ENCODE measurements around the gene ARSB.

The ARSB gene

DNA sequence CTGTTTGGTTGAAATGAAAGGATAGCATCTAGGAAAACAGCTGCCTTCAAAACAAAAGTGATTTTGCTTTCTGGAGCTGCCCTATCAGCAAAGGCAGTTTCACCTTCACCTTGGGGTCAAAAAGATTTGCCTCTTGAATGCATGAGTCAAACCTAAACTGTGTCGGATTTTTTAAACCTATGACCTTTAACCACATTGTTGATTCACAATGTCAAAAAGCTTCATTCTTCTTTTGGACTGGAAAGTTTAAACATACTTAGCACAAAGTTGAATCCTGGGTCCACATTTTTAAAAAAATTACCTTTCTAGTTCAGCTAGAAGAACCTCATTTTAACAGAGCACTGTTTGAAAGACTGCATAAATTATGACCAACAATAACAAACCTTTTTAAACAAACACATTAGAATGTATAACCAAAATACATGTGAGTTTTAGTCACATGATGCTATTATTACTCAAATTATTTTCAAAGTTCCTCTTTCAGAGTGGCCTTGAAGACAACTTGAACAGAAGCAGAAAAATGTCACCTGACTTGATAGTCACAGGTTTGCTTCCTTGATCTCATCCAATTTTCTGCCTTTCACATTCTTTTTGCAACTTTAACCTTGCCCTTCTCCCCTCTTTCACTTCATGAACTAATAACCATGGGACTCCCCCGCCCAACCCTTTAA is 226.8 kb downstream of the ARSB start:
- Histone ChIP-seq H3K4me3 (ENCODE audit: low read depth, low read length) (no peak overlapping the region), H3K9ac (ENCODE audit: low read depth, low read length) (no peak overlapping the region), H3K9me3 (ENCODE audit: control insufficient read depth, insufficient read depth, low read length) (no peaks in the 10 kb centered on the region), H3K27ac (ENCODE audit: low read depth, low read length) (no peak overlapping the region), H3K4me1 (ENCODE audit: control insufficient read depth, insufficient read depth, low read length) (no peaks in the 10 kb centered on the region), H3K27me3 (ENCODE audit: control insufficient read depth, insufficient read depth, low read length) (no peaks in the 10 kb centered on the region), H3K36me3 (ENCODE audit: control insufficient read depth, insufficient read depth, low read length) (no peaks in the 10 kb centered on the region)

DNA sequence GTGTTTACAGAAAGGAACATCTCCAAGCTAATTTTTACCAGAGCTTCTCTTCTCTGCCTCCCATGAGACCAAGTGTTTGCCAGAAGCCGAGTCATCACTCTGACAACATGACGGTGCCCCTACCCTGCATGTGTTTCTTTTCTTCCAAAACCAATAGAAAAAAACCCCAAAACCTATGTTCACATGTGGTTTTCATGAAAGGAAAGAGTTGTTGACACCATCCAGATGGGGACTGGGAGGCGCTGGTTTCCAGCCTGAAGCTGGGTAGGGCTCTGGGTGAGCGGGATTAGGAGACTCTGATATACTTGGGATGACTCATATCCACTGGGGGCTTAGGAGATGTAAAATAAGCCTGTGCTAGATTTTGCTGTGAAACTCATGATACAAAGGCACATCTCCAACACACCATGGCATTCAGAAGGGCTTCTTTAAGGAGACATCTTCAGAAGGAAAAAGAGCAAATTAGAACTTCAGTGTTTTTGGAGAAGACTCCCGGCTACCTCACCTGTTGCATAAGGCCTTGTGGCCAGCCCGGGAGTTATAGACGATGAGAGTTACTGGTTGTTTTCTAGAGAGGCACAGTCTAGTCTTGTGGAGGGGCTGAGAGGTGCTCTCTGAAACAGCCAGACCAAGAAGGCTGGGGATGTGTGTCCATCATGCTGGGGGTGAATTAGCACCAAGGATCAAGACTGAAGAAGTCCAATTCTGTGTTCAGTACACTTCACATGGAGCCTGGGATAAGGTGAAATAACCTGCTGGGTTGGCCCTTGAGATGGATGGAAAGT is 227.6 kb downstream of the ARSB start:
- Histone ChIP-seq H3K27me3 (ENCODE audit: control insufficient read depth, insufficient read depth, low read length) (no peaks in the 10 kb centered on the region), H3K36me3 (ENCODE audit: control insufficient read depth, insufficient read depth, low read length) (no peaks in the 10 kb centered on the region), H3K9ac (ENCODE audit: low read depth, low read length) (no peak overlapping the region), H3K27ac (ENCODE audit: low read depth, low read length) (no peak overlapping the region), H3K4me3 (ENCODE audit: low read depth, low read length) (no peak overlapping the region), H3K4me1 (ENCODE audit: control insufficient read depth, insufficient read depth, low read length) (no peaks in the 10 kb centered on the region), H3K9me3 (ENCODE audit: control insufficient read depth, insufficient read depth, low read length) (no peaks in the 10 kb centered on the region)

DNA sequence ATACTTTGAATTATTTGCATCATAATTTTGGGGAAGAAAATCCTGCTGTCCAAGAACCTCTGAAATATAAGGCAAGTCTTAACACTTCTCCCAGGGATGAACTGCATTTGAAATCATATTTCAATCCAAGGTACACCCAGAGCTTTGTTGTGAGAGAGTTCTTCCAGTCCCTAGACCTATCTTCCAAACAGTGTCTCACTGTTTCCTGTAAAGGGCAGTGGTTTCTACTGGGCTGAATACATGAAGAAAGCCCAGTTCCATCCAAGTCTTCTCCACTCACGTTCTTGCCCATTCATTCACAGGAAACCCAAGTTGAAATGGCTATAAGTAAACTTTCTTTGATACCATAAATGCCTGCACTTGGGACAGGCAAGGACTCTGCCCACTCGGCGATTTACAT is 228.3 kb downstream of the ARSB start:
- no peaks in the 10 kb centered on the region for H3K9me3 ChIP-seq (ENCODE audit: control insufficient read depth, insufficient read depth, low read length)
- H3K27ac ChIP-seq (ENCODE audit: low read depth, low read length) = no peak overlapping the region
- H3K4me3 ChIP-seq (ENCODE audit: low read depth, low read length) = no peak overlapping the region
- H3K4me1 ChIP-seq (ENCODE audit: control insufficient read depth, insufficient read depth, low read length) = no peaks in the 10 kb centered on the region
- H3K9ac ChIP-seq (ENCODE audit: low read depth, low read length) = no peak overlapping the region
- H3K27me3 ChIP-seq (ENCODE audit: control insufficient read depth, insufficient read depth, low read length) = no peaks in the 10 kb centered on the region
- no peaks in the 10 kb centered on the region for H3K36me3 ChIP-seq (ENCODE audit: control insufficient read depth, insufficient read depth, low read length)

DNA sequence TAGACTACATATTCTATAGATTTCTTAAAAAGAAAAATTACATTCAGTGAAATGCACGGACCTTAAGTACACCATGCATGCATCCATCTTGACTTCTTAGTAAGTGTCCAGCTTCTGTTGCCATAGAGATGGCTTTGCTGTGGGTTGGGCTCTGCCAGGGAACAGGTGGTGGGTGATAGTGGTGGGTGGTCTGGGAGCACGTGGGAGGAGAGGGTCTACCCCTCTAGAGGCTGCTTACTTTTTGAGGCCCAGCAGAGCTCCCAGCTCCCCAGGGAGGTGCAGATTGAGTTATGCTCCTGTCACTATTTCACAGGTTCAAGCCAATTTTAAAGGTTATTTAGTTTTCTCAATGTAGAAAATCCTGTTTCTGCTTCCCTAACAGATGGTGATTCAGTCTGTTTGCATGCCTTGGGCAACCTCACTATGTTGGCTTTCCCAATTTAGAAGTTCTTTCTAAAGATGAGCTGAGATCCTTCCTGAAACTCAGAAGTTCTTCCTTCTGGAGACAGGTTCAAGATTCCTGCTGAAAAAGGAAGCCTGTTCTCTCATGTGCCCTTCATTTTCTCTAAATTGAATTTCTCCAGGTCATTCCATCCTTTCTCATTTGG is 229.2 kb downstream of the ARSB start:
- Histone ChIP-seq H3K36me3 (ENCODE audit: control insufficient read depth, insufficient read depth, low read length) (no peaks in the 10 kb centered on the region), H3K4me1 (ENCODE audit: control insufficient read depth, insufficient read depth, low read length) (no peaks in the 10 kb centered on the region), H3K9me3 (ENCODE audit: control insufficient read depth, insufficient read depth, low read length) (no peaks in the 10 kb centered on the region), H3K9ac (ENCODE audit: low read depth, low read length) (no peak overlapping the region), H3K4me3 (ENCODE audit: low read depth, low read length) (no peak overlapping the region), H3K27ac (ENCODE audit: low read depth, low read length) (no peak overlapping the region), H3K27me3 (ENCODE audit: control insufficient read depth, insufficient read depth, low read length) (no peaks in the 10 kb centered on the region)

DNA sequence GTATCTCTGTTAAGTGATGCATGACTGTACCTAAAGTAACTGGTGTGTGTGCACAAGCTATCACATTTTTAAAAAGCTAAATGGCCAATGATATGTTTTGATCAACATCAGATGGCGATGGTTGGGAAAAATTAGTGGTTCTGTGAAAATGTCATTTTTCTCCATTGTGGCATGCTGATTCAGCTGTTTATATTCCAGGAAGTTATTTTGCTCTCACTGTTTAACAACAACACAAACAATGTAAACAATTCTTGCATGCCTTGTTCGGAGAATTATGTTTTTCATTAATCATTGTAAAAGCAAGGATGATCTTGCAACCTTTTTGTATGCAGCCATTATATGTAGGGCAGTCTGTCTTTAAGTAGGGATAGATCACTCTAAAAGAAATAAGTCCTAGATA is 230.5 kb downstream of the ARSB start:
- no peaks in the 10 kb centered on the region for H3K4me1 ChIP-seq (ENCODE audit: control insufficient read depth, insufficient read depth, low read length)
- H3K27me3 ChIP-seq (ENCODE audit: control insufficient read depth, insufficient read depth, low read length) = no peaks in the 10 kb centered on the region
- H3K27ac ChIP-seq (ENCODE audit: low read depth, low read length) = no peak overlapping the region
- H3K9me3 ChIP-seq (ENCODE audit: control insufficient read depth, insufficient read depth, low read length) = no peaks in the 10 kb centered on the region
- H3K4me3 ChIP-seq (ENCODE audit: low read depth, low read length) = no peak overlapping the region
- no peak overlapping the region for H3K9ac ChIP-seq (ENCODE audit: low read depth, low read length)
- no peaks in the 10 kb centered on the region for H3K36me3 ChIP-seq (ENCODE audit: control insufficient read depth, insufficient read depth, low read length)

DNA sequence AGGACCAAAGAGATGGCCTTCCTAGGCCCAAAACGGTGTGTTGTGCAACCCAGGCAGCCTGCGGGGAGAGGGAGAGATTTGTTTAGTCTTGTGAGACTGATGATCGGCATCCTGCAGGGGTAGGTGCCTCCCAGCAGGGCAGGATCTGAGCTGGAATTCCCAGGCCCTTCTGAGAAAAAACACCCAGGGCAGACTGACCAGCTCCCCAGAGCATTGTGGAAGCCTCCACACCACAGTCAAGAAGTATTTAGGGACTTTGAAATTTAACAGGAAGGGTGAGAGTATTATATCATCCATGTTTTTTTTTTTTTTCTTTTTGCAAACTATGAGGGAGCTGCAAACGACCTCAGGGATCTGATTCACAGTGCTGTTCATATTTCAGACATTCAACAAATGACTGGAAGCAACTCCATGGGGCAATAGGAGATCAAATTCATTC is 232.0 kb downstream of the ARSB start:
- H3K4me1 ChIP-seq (ENCODE audit: control insufficient read depth, insufficient read depth, low read length) = no peaks in the 10 kb centered on the region
- no peak overlapping the region for H3K9ac ChIP-seq (ENCODE audit: low read depth, low read length)
- no peaks in the 10 kb centered on the region for H3K27me3 ChIP-seq (ENCODE audit: control insufficient read depth, insufficient read depth, low read length)
- no peak overlapping the region for H3K4me3 ChIP-seq (ENCODE audit: low read depth, low read length)
- no peak overlapping the region for H3K27ac ChIP-seq (ENCODE audit: low read depth, low read length)
- H3K9me3 ChIP-seq (ENCODE audit: control insufficient read depth, insufficient read depth, low read length) = no peaks in the 10 kb centered on the region
- H3K36me3 ChIP-seq (ENCODE audit: control insufficient read depth, insufficient read depth, low read length) = no peaks in the 10 kb centered on the region

DNA sequence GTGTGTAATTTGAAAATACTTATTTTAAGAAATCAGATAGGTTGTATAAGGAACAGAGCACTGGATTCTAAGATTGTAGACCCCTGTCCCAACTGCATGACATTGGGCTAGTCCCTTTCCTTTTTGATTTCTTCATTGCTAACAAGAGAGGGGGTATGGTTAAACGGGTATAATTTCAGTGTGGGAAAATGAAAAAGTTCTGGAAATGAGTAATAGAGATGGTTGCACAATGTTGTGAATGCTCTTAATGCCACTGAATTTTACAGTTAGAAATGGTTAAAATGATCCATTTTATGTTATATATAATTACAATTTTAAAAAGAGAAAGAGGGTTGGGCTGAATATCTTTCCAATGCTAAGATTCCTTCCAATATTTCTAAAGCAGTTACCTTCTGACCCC is 233.2 kb downstream of the ARSB start:
- no peaks in the 10 kb centered on the region for H3K27me3 ChIP-seq (ENCODE audit: control insufficient read depth, insufficient read depth, low read length)
- H3K36me3 ChIP-seq (ENCODE audit: control insufficient read depth, insufficient read depth, low read length) = no peaks in the 10 kb centered on the region
- H3K9me3 ChIP-seq (ENCODE audit: control insufficient read depth, insufficient read depth, low read length) = no peaks in the 10 kb centered on the region
- H3K27ac ChIP-seq (ENCODE audit: low read depth, low read length) = no peak overlapping the region
- no peak overlapping the region for H3K4me3 ChIP-seq (ENCODE audit: low read depth, low read length)
- no peak overlapping the region for H3K9ac ChIP-seq (ENCODE audit: low read depth, low read length)
- H3K4me1 ChIP-seq (ENCODE audit: control insufficient read depth, insufficient read depth, low read length) = 0 out of 2 replicates have a peak, but pooled peaks cover 8% of the 10 kb centered on the region

DNA sequence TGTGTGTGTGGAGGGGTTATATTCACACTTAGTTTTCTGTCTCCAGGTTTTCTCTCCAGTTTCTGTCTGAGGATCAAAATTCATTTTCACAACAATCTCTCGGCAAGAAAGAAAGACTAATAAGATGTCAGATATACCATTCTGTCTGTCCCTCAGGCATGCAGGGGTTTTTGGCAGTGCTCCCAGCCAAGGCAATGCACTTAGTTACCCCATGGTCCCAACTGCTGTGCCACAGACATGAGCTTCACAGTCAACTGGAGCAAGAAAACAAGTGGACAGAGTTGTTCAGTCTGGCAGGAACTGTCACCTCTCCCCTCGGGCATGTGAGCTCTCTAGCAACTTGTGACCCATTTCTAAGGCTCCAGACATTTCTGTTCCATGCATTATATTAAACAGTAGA is 234.8 kb downstream of the ARSB start:
- no peak overlapping the region for H3K9ac ChIP-seq (ENCODE audit: low read depth, low read length)
- H3K4me1 ChIP-seq (ENCODE audit: control insufficient read depth, insufficient read depth, low read length) = 0 out of 2 replicates have a peak, but pooled peaks cover 8% of the 10 kb centered on the region
- H3K9me3 ChIP-seq (ENCODE audit: control insufficient read depth, insufficient read depth, low read length) = no peaks in the 10 kb centered on the region
- no peaks in the 10 kb centered on the region for H3K36me3 ChIP-seq (ENCODE audit: control insufficient read depth, insufficient read depth, low read length)
- no peak overlapping the region for H3K4me3 ChIP-seq (ENCODE audit: low read depth, low read length)
- no peak overlapping the region for H3K27ac ChIP-seq (ENCODE audit: low read depth, low read length)
- no peaks in the 10 kb centered on the region for H3K27me3 ChIP-seq (ENCODE audit: control insufficient read depth, insufficient read depth, low read length)

DNA sequence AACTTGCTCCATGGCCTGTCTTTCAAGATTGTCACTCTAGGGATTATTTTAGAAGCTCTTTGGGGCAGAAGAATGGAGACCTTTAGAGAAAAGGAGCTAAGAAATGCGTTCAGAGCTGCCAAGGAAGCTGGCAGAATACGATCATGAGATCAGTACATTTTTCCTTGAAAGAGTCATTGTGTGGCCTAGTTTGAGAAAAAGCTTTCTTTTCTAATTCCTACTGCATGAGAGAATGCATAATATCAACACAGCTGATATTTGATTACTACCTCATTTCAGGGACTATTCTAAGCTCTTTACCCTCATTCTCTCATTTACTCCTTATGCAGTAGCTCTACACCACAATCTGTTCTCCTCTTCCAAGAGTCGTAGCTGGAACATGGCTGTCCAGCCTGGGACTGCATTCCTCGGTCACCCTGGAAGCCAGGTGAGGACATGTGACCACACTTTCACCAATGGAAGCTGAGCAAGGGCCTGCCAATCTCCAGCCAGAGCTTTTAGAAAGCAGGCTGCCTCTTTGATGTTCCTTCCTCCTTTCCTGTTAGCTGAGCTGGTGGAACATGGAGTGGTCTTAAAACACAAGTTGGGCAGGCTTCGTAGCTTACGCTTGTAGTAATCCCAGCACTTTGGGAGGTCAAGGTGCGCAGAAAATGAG is 237.3 kb downstream of the ARSB start:
- H3K9me3 ChIP-seq (ENCODE audit: control insufficient read depth, insufficient read depth, low read length) = no peaks in the 10 kb centered on the region
- H3K27ac ChIP-seq (ENCODE audit: low read depth, low read length) = no peak overlapping the region
- no peaks in the 10 kb centered on the region for H3K36me3 ChIP-seq (ENCODE audit: control insufficient read depth, insufficient read depth, low read length)
- no peak overlapping the region for H3K4me3 ChIP-seq (ENCODE audit: low read depth, low read length)
- H3K9ac ChIP-seq (ENCODE audit: low read depth, low read length) = no peak overlapping the region
- H3K4me1 ChIP-seq (ENCODE audit: control insufficient read depth, insufficient read depth, low read length) = 0 out of 2 replicates have a peak, but pooled peaks cover 8% of the 10 kb centered on the region
- H3K27me3 ChIP-seq (ENCODE audit: control insufficient read depth, insufficient read depth, low read length) = no peaks in the 10 kb centered on the region

DNA sequence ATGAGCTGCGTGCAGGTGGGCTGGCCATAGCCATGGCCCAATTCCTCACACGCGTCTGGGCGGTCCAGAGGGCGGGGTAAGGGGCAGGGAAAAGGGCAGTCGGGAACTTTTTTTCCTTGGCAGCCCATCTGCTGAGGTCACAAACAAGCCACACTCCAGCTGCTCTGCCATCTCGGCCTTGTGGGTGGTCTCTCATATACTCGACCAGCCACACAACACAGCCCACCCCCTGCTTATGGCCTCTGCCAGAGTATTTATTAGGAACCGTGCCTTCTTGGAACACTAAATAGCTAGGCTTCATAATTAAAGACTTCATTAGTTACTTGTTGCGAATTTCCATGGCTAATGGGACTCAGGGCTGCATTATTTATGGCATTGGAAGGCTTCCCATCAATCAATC is 238.1 kb downstream of the ARSB start:
- H3K9ac ChIP-seq (ENCODE audit: low read depth, low read length) = no peak overlapping the region

More for the DNA sequence above, 238.1 kb downstream of the ARSB start:
- Histone ChIP-seq H3K4me3 (ENCODE audit: low read depth, low read length) (no peak overlapping the region), H3K4me1 (ENCODE audit: control insufficient read depth, insufficient read depth, low read length) (0 out of 2 replicates have a peak, but pooled peaks cover 8% of the 10 kb centered on the region), H3K36me3 (ENCODE audit: control insufficient read depth, insufficient read depth, low read length) (no peaks in the 10 kb centered on the region), H3K27me3 (ENCODE audit: control insufficient read depth, insufficient read depth, low read length) (no peaks in the 10 kb centered on the region), H3K27ac (ENCODE audit: low read depth, low read length) (no peak overlapping the region), H3K9me3 (ENCODE audit: control insufficient read depth, insufficient read depth, low read length) (no peaks in the 10 kb centered on the region)
